GM23248 (cell line): ENCODE results near the gene PHKG1. TPM values are rescaled to one million over a fixed set of nuclear protein-coding genes. Genes with fewer than 3 reads are reported as not detected.
"Not testable (repeated sequence)": the region's sequence is repeated elsewhere in the genome, so short reads cannot be mapped to it uniquely, and the experiment has no call there.

Source experiments
- DNase-seq: peaks from one replicate; pipeline ENCODE4 v3.0.0-alpha.2; 2015
- H2AFZ ChIP-seq: fragments of 200-600 bp; sonication (generic); 2 replicates; pipeline ENCODE4 v1.6.1; 2016; ENCODE audit warnings: antibody characterized with exemption
- H3F3A ChIP-seq: fragments of 200-600 bp; sonication (generic); 2 replicates; pipeline ENCODE4 v1.6.1; 2016; ENCODE audit warnings: mild to moderate bottlenecking, antibody characterized with exemption, mixed run types; ENCODE audit not compliant: insufficient read depth
- H3K27ac ChIP-seq: fragments of 200-600 bp; sonication (generic); 2 replicates; pipeline ENCODE4 v1.5.1; 2016; ENCODE audit warnings: mild to moderate bottlenecking
- H3K27me3 ChIP-seq: fragments of 200-600 bp; sonication (generic); replicated peaks from 2 replicates; pipeline ENCODE4 v1.6.1; 2016; ENCODE audit warnings: mild to moderate bottlenecking; ENCODE audit not compliant: insufficient read depth
- H3K36me3 ChIP-seq: fragments of 200-600 bp; sonication (generic); 2 replicates; pipeline ENCODE4 v1.6.1; 2016; ENCODE audit warnings: low read depth, mild to moderate bottlenecking
- H3K4me1 ChIP-seq: fragments of 200-600 bp; sonication (generic); 2 replicates; pipeline ENCODE4 v1.6.1; 2016; ENCODE audit warnings: mild to moderate bottlenecking; ENCODE audit not compliant: insufficient read depth
- H3K4me2 ChIP-seq: fragments of 200-600 bp; sonication (generic); one replicate; pipeline ENCODE4 v1.6.1; 2016; ENCODE audit warnings: mild to moderate bottlenecking; ENCODE audit not compliant: unreplicated experiment
- H3K4me3 ChIP-seq: fragments of 200-600 bp; sonication (generic); 2 replicates; pipeline ENCODE4 v1.5.1; 2016; ENCODE audit warnings: mild to moderate bottlenecking
- H3K79me2 ChIP-seq: fragments of 200-600 bp; sonication (generic); 2 replicates; pipeline ENCODE4 v1.6.1; 2016; ENCODE audit warnings: mild to moderate bottlenecking; ENCODE audit not compliant: insufficient read depth
- H3K9ac ChIP-seq: fragments of 200-600 bp; sonication (generic); 2 replicates; pipeline ENCODE4 v1.6.1; 2016; ENCODE audit warnings: mild to moderate bottlenecking
- H3K9me2 ChIP-seq: fragments of 200-600 bp; sonication (generic); 2 replicates; pipeline ENCODE4 v1.6.1; 2016; ENCODE audit warnings: mixed run types, mild to moderate bottlenecking, moderate library complexity; ENCODE audit not compliant: insufficient read depth
- H3K9me3 ChIP-seq: fragments of 200-600 bp; sonication (generic); one replicate; pipeline ENCODE4 v1.6.1; 2017; ENCODE audit warnings: low read depth
- H4K20me1 ChIP-seq: fragments of 200-600 bp; sonication (generic); 2 replicates; pipeline ENCODE4 v1.6.0; 2016; ENCODE audit not compliant: insufficient read depth
- EZH2 ChIP-seq: fragments of 200-600 bp; sonication (generic); IDR thresholded peaks from 2 replicates; pipeline ENCODE4 v1.6.1; 2018; ENCODE audit warnings: antibody characterized with exemption, mild to moderate bottlenecking; ENCODE audit not compliant: insufficient read depth, poor library complexity, severe bottlenecking
- EZH2phosphoT487 ChIP-seq: fragments of 200-600 bp; sonication (generic); IDR thresholded peaks from 2 replicates; pipeline ENCODE4 v1.6.1; 2018; ENCODE audit warnings: antibody characterized with exemption, moderate library complexity, mild to moderate bottlenecking, low read depth; ENCODE audit not compliant: insufficient read depth
- WGBS, 2 experiments: methylation state at CpG; one replicate each; pipeline ENCODE4 v1.1.6; 2015 to 2017; ENCODE audit warnings: low lambda C conversion rate in 2 of 2, low coverage in 1 of 2; ENCODE audit errors: missing lambda C conversion rate in 2 of 2; 5-methylcytosine and 5-hydroxymethylcytosine counted together
- in situ Hi-C: fragments of 300-500 bp; cut with MboI; formaldehyde crosslinking; loops from 2 replicates; pipeline ENCODE4 v1.15.0; 2020
- polyA plus RNA-seq: library from polyadenylated mRNA; unstranded; fragments of >200 nt; fragmentation: Nextera tagmentation; extraction: Ambion mirVana; gene quantifications from 2 replicates; pipeline ENCODE4 v1.2.1, GENCODE V29; 2016
- total RNA-seq: library from RNA; depleted of rRNA; stranded (reverse); fragments of >200 nt; shearing (Covaris generic); gene quantifications from 2 replicates; pipeline ENCODE4 v1.2.3, GENCODE V29; 2014

The PHKG1 gene
- total and polyA plus RNA-seq, 2 experiments from 2014 or later, result 0.32 to 0.41 TPM

- Histone ChIP-seq H3F3A (peaks cover 3% of the 10 kb centered on the region; the same call in 1 of the 2 replicates), H3K27me3 (no peaks in the 10 kb centered on the region), H2AFZ (no peak overlapping the region), H4K20me1 (no peaks in the 10 kb centered on the region), H3K79me2 (no peaks in the 10 kb centered on the region), H3K36me3 (no peaks in the 10 kb centered on the region), H3K9me2 (no peaks in the 10 kb centered on the region), H3K4me1 (peaks cover 3% of the 10 kb centered on the region), H3K4me2 (no peak overlapping the region), H3K4me3 (no peak overlapping the region), H3K9ac (no peak overlapping the region), H3K9me3 (no peaks in the 10 kb centered on the region), H3K27ac (no peak overlapping the region)
- TF ChIP-seq EZH2phosphoT487, result no peak
- TF ChIP-seq EZH2, result no peak
- DNase-seq, result no peak
- in situ Hi-C loops, result no loop called here
- 88 to 90% methylated on average over 16 of the region's 16 CpGs for WGBS, 2 experiments
These were observed 5.3 kb downstream of the PHKG1 start for GRCh38 chr7:56087445-56087844.

- no peaks in the 10 kb centered on the region for H3K27me3 ChIP-seq
- H3K4me1 ChIP-seq, result no peaks in the 10 kb centered on the region
- in situ Hi-C loops, result no loop called here
- no peak overlapping the region for H3K9ac ChIP-seq
- no peak overlapping the region for H3K4me3 ChIP-seq
- DNase-seq, result no peak
- no peak overlapping the region for H3K4me2 ChIP-seq
- H3K9me3 ChIP-seq, result no peaks in the 10 kb centered on the region
- no peaks in the 10 kb centered on the region for H3K36me3 ChIP-seq
- H4K20me1 ChIP-seq, result no peaks in the 10 kb centered on the region
- H2AFZ ChIP-seq, result no peak overlapping the region
- WGBS, 2 experiments, result 85 to 87% methylated on average over 7 of the region's 7 CpGs
- H3F3A ChIP-seq, result no peaks in the 10 kb centered on the region
- no peak overlapping the region for H3K27ac ChIP-seq
- no peaks in the 10 kb centered on the region for H3K79me2 ChIP-seq
- H3K9me2 ChIP-seq, result no peaks in the 10 kb centered on the region
- no peak for TF ChIP-seq EZH2phosphoT487
- TF ChIP-seq EZH2, result no peak
These were observed 6.0 kb downstream of the PHKG1 start for GRCh38 chr7:56086761-56087160.

- H3K9ac ChIP-seq, result no peak overlapping the region
- H3K4me3 ChIP-seq, result no peak overlapping the region
- no peaks in the 10 kb centered on the region for H3K9me2 ChIP-seq
- no peak overlapping the region for H3K4me2 ChIP-seq
- TF ChIP-seq EZH2 (no peak), EZH2phosphoT487 (no peak)
- no peaks in the 10 kb centered on the region for H3F3A ChIP-seq
- H3K27me3 ChIP-seq, result no peaks in the 10 kb centered on the region
- no peak overlapping the region for H2AFZ ChIP-seq
- H3K27ac ChIP-seq, result no peak overlapping the region
- H3K4me1 ChIP-seq, result peaks cover 7% of the 10 kb centered on the region; the same call in 1 of the 2 replicates
- DNase-seq, result no peak
- WGBS, 2 experiments, result 43 to 44% methylated on average over 12 to 13 of the region's 13 CpGs
- no peaks in the 10 kb centered on the region; the same call in 1 of the 2 replicates for H3K36me3 ChIP-seq
- H3K9me3 ChIP-seq, result no peaks in the 10 kb centered on the region
- H4K20me1 ChIP-seq, result no peaks in the 10 kb centered on the region
- no peaks in the 10 kb centered on the region for H3K79me2 ChIP-seq
- in situ Hi-C loops, result no loop called here
These were observed 9.5 kb downstream of the PHKG1 start for GRCh38 chr7:56083150-56083785.

- Histone ChIP-seq H4K20me1 (no peaks in the 10 kb centered on the region), H3K4me1 (peaks cover 7% of the 10 kb centered on the region; the same call in 1 of the 2 replicates), H3K27ac (no peak overlapping the region), H2AFZ (no peak overlapping the region), H3K9me3 (no peaks in the 10 kb centered on the region), H3K4me2 (no peak overlapping the region), H3K4me3 (no peak overlapping the region), H3K36me3 (no peaks in the 10 kb centered on the region; the same call in 1 of the 2 replicates), H3K27me3 (no peaks in the 10 kb centered on the region), H3K9ac (no peak overlapping the region), H3K9me2 (no peaks in the 10 kb centered on the region), H3K79me2 (no peaks in the 10 kb centered on the region), H3F3A (no peaks in the 10 kb centered on the region)
- WGBS, 2 experiments, result 93 to 95% methylated on average over 25 to 29 of the region's 29 CpGs
- in situ Hi-C loops, result no loop called here
- no peak for TF ChIP-seq EZH2
- TF ChIP-seq EZH2phosphoT487, result no peak
- DNase-seq, result no peak
These were observed 11.0 kb downstream of the PHKG1 start for GRCh38 chr7:56081626-56082340.

- H3K9me2 ChIP-seq, H3K27ac ChIP-seq, H3K4me2 ChIP-seq, H3K9ac ChIP-seq, H3K4me1 ChIP-seq, H3K9me3 ChIP-seq, H3K27me3 ChIP-seq, in situ Hi-C loops, H4K20me1 ChIP-seq, DNase-seq, H3K36me3 ChIP-seq, H3F3A ChIP-seq, H2AFZ ChIP-seq, H3K4me3 ChIP-seq, H3K79me2 ChIP-seq: not testable (repeated sequence)
- WGBS, 2 experiments, result 94 to 95% methylated on average over 25 to 26 of the region's 28 CpGs
These were observed 11.9 kb downstream of the PHKG1 start for GRCh38 chr7:56080726-56081435.
